ENCODE measurements around the gene SIVA1.

- TF ChIP-seq CTCF (IDR thresholded peaks at IDR 0.05) (no peak), EZH2 (IDR thresholded peaks at IDR 0.05; ENCODE audit: borderline replicate concordance, insufficient read depth, low read depth, low read length, poor library complexity, severe bottlenecking) (no peak)
Measured at GRCh38 chr14:104756477-104757237, 3.7 kb downstream of the SIVA1 start.
